Gastroesophageal sphincter (tissue), 3 donors: ENCODE results near the gene UCKL1.

ENCODE experiments used
- EP300 ChIP-seq: sonication (generic); formaldehyde crosslinking; IDR thresholded peaks from one replicate; pipeline ENCODE4 v1.6.1; 2017; ENCODE audit warnings: antibody characterized with exemption, mild to moderate bottlenecking
- POLR2A ChIP-seq, 2 donors: fragments of 450-650 bp; IDR thresholded peaks; one replicate each; pipeline ENCODE4 v1.6.1; 2017; ENCODE audit warnings: antibody characterized with exemption in 2 of 2, mild to moderate bottlenecking in 2 of 2, moderate library complexity in 1 of 2
- TF ChIP-seq, protein P1 (sequence below), 4 experiments: fragments of 200-600 bp in 2 of 4; fragments of 450-650 bp in 2 of 4; sonication (generic) in 1 of 4; IDR thresholded peaks; one replicate each; pipeline ENCODE4 v1.5.1; 2017 to 2019; ENCODE audit warnings: antibody characterized with exemption in 4 of 4, mild to moderate bottlenecking in 2 of 4, moderate library complexity in 2 of 4

DNA sequence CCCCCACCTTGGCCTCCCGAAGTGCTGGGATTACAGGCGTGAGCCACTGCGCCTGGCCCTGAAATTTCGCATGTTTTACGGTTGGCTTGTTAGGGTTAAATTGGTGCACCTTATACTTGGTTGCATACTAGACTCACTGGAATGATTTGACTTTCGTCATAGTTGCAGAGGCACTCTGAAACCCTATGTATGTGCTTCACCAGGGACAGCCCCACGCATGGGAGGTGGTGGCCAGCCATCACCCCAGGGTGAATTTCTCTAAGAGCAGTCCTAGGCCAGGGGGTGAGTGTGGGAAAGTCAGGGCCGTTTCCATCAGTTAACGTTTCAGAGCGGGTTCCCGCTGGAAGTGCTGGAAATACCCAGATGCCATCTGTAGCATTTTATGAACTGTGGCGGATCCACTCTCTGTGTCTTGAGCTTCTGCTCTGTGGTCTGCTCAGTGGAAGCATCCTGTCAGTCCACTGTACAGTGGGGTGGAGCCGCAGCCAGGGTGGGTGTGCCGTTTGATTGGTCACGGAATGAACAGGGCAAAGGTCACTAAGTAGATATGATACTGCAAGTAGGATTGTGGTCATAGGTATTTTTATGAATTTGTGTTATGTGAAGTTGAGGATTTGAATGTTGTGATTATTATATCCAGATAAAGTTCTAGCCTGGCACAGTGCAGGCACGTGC lies 48.1 kb downstream of the UCKL1 start:
- TF ChIP-seq POLR2A (IDR thresholded peaks at IDR 0.05) (no peak), EP300 (no peak)
- TF ChIP-seq, protein P1, sequence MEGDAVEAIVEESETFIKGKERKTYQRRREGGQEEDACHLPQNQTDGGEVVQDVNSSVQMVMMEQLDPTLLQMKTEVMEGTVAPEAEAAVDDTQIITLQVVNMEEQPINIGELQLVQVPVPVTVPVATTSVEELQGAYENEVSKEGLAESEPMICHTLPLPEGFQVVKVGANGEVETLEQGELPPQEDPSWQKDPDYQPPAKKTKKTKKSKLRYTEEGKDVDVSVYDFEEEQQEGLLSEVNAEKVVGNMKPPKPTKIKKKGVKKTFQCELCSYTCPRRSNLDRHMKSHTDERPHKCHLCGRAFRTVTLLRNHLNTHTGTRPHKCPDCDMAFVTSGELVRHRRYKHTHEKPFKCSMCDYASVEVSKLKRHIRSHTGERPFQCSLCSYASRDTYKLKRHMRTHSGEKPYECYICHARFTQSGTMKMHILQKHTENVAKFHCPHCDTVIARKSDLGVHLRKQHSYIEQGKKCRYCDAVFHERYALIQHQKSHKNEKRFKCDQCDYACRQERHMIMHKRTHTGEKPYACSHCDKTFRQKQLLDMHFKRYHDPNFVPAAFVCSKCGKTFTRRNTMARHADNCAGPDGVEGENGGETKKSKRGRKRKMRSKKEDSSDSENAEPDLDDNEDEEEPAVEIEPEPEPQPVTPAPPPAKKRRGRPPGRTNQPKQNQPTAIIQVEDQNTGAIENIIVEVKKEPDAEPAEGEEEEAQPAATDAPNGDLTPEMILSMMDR (IDR thresholded peaks at IDR 0.05): no peak
